Measurements from ENCODE around the gene HNRNPA1. TPM values are rescaled to one million over a fixed set of nuclear protein-coding genes. Genes with fewer than 3 reads are reported as not detected.

Gene HNRNPA1
- total and polyA plus RNA-seq, 9 of the 15 experiments (the other 6 are each of a cell fraction or from before 2014, with no cell fraction given), result 1,166 to 2,703 (median 1,815) TPM

GRCh38 chr12:54324617-54325441 is 44.3 kb downstream of the HNRNPA1 start, which contains the start of gene COPZ1 (continued):
- TF ChIP-seq SP2 (IDR thresholded peaks at IDR 0.05; ENCODE audit: extremely low read depth, low read depth, low read length, poor library complexity, severe bottlenecking) (peak; percentile 80), TEAD1 (CRISPR knock-in tag; IDR thresholded peaks at IDR 0.05) (peak in 1 of 2 experiments; percentile 52; a peak in 1 of 4 replicates), POLR3A (IDR thresholded peaks at IDR 0.05; ENCODE audit: borderline replicate concordance, extremely low read depth, insufficient read depth, insufficient read length) (no peak), ZEB2 (IDR thresholded peaks at IDR 0.05) (no peak), TAL1 (IDR thresholded peaks at IDR 0.05) (peak; percentile 21; the same call in 1 of the 2 replicates), SOX6 (IDR thresholded peaks at IDR 0.05) (peak; percentile 43; the same call in 1 of the 2 replicates), ZNF143 (CRISPR knock-in tag; IDR thresholded peaks at IDR 0.05) (no peak), ZNF41 (CRISPR knock-in tag; conservative IDR thresholded peaks at IDR 0.05) (0 out of 2 replicates have a peak, but pooled peaks have one; percentile 32), SMAD1 (IDR thresholded peaks at IDR 0.05; ENCODE audit: low read depth, low read length, partially characterized antibody) (peak; percentile 85), SPI1 (IDR thresholded peaks at IDR 0.05; ENCODE audit: borderline replicate concordance, low read depth, low read length) (no peak), ZNF609 (CRISPR knock-in tag; IDR thresholded peaks at IDR 0.05; ENCODE audit: borderline replicate concordance) (0 out of 2 replicates have a peak, but pooled peaks have one; percentile 58), YY1 (IDR thresholded peaks at IDR 0.05; ENCODE audit: borderline replicate concordance in 1 of 3, control insufficient read depth in 1 of 3, extremely low read depth in 1 of 3, insufficient read depth in 3 of 3, insufficient read length in 1 of 3, insufficient replicate concordance in 2 of 3, low read depth in 1 of 3, low read length in 2 of 3) (peak; percentile 72 to 97 (median 94)), PHF21A (IDR thresholded peaks at IDR 0.05; ENCODE audit: borderline replicate concordance, low read depth) (no peak), PCBP2 (IDR thresholded peaks at IDR 0.05; ENCODE audit: low read depth, low read length, poor library complexity, severe bottlenecking) (no peak), RBM15 (IDR thresholded peaks at IDR 0.05; ENCODE audit: insufficient read depth, low read length) (no peak), FOXP4 (CRISPR knock-in tag; IDR thresholded peaks at IDR 0.05; ENCODE audit: borderline replicate concordance) (0 out of 2 replicates have a peak, but pooled peaks have one; percentile 56)
- TF ChIP-seq, protein P1, sequence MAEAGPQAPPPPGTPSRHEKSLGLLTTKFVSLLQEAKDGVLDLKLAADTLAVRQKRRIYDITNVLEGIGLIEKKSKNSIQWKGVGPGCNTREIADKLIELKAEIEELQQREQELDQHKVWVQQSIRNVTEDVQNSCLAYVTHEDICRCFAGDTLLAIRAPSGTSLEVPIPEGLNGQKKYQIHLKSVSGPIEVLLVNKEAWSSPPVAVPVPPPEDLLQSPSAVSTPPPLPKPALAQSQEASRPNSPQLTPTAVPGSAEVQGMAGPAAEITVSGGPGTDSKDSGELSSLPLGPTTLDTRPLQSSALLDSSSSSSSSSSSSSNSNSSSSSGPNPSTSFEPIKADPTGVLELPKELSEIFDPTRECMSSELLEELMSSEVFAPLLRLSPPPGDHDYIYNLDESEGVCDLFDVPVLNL (CRISPR knock-in tag; IDR thresholded peaks at IDR 0.05; ENCODE audit: low read depth), result 0 out of 2 replicates have a peak, but pooled peaks have one; percentile 24

Data from K562 (cell line).